Liver (tissue), 9 donors: Measurements from ENCODE around the gene ACER2. TPM values are rescaled to one million over a fixed set of nuclear protein-coding genes. Genes with fewer than 3 reads are reported as not detected.

Source experiments
- DNase-seq: peaks from one replicate; pipeline ENCODE4 v3.0.0-alpha.2; 2017; ENCODE audit warnings: low spot score
- H3K27ac ChIP-seq, 2 donors: one replicate each; pipeline ENCODE4 v1.7.0; 2013; ENCODE audit warnings: inconsistent platforms in 2 of 2, low read length in 2 of 2, control low read depth in 1 of 2, low read depth in 1 of 2, mild to moderate bottlenecking in 1 of 2
- H3K27me3 ChIP-seq, 4 donors: one replicate each; pipeline versions ENCODE4 v1.6.1 to v1.7.0; 2013; ENCODE audit warnings: low read length in 3 of 4, inconsistent platforms in 1 of 4, mild to moderate bottlenecking in 1 of 4, moderate library complexity in 1 of 4; ENCODE audit not compliant: control insufficient read depth in 4 of 4, insufficient read depth in 4 of 4
- H3K36me3 ChIP-seq, 4 donors: one replicate each; pipeline versions ENCODE4 v1.6.1 to v1.7.0; 2013; ENCODE audit warnings: low read length in 3 of 4, mild to moderate bottlenecking in 3 of 4, low read depth in 1 of 4, moderate library complexity in 1 of 4; ENCODE audit not compliant: control insufficient read depth in 4 of 4, insufficient read depth in 3 of 4
- H3K4me1 ChIP-seq, 4 donors: one replicate each; pipeline versions ENCODE4 v1.6.1 to v1.7.0; 2013; ENCODE audit warnings: low read length in 3 of 4, mild to moderate bottlenecking in 3 of 4, moderate library complexity in 1 of 4; ENCODE audit not compliant: control insufficient read depth in 4 of 4, insufficient read depth in 4 of 4
- H3K4me3 ChIP-seq, 3 donors: one replicate each; pipeline versions ENCODE4 v1.6.1 to v1.7.0; 2013; ENCODE audit warnings: low read length in 3 of 3, control low read depth in 1 of 3, low read depth in 1 of 3, mild to moderate bottlenecking in 1 of 3
- H3K9ac ChIP-seq, 2 donors: one replicate each; pipeline ENCODE4 v1.7.0; 2013; ENCODE audit warnings: low read length in 2 of 2, mild to moderate bottlenecking in 2 of 2, moderate library complexity in 2 of 2, control low read depth in 1 of 2, low read depth in 1 of 2
- H3K9me3 ChIP-seq, 4 donors: one replicate each; pipeline versions ENCODE4 v1.6.1 to v1.7.0; 2013; ENCODE audit warnings: low read length in 3 of 4; ENCODE audit not compliant: control insufficient read depth in 4 of 4
- EGR1 ChIP-seq, 2 donors: IDR thresholded peaks; 2 replicates each; pipeline ENCODE4 v1.6.1; 2016 to 2018; ENCODE audit warnings: antibody characterized with exemption in 2 of 2, low read depth in 2 of 2
- FOXA1 ChIP-seq: IDR thresholded peaks from 2 replicates; pipeline ENCODE4 v1.6.1; 2016; ENCODE audit warnings: antibody characterized with exemption
- FOXA2 ChIP-seq: IDR thresholded peaks from 2 replicates; pipeline ENCODE4 v1.6.1; 2016; ENCODE audit warnings: antibody characterized with exemption
- GABPA ChIP-seq, 2 donors: IDR thresholded peaks in 1 of 2; conservative IDR thresholded peaks in 1 of 2; 2 replicates each; pipeline ENCODE4 v1.6.1; 2016; ENCODE audit warnings: antibody characterized with exemption in 2 of 2, mild to moderate bottlenecking in 1 of 2, moderate library complexity in 1 of 2
- HNF4A ChIP-seq, 2 donors: conservative IDR thresholded peaks; 2 replicates each; pipeline ENCODE4 v1.6.1; 2016; ENCODE audit warnings: antibody characterized with exemption in 2 of 2, mild to moderate bottlenecking in 2 of 2
- HNF4G ChIP-seq: IDR thresholded peaks from 2 replicates; pipeline ENCODE4 v1.6.1; 2016; ENCODE audit warnings: antibody characterized with exemption
- JUND ChIP-seq, 2 donors: IDR thresholded peaks; 2 replicates each; pipeline ENCODE4 v1.6.1; 2016; ENCODE audit warnings: antibody characterized with exemption in 2 of 2
- NR2F2 ChIP-seq: IDR thresholded peaks from 2 replicates; pipeline ENCODE4 v1.6.1; 2016; ENCODE audit warnings: antibody characterized with exemption
- RAD21 ChIP-seq, 2 donors: IDR thresholded peaks; 2 replicates each; pipeline ENCODE4 v1.6.1; 2016; ENCODE audit warnings: antibody characterized with exemption in 2 of 2, mild to moderate bottlenecking in 2 of 2
- RXRA ChIP-seq, 2 donors: IDR thresholded peaks; 2 replicates each; pipeline ENCODE4 v1.6.1; 2017 to 2018; ENCODE audit warnings: antibody characterized with exemption in 2 of 2, mild to moderate bottlenecking in 1 of 2
- SP1 ChIP-seq: IDR thresholded peaks from 2 replicates; pipeline ENCODE4 v1.6.1; 2018; ENCODE audit warnings: antibody characterized with exemption, mild to moderate bottlenecking
- TAF1 ChIP-seq: conservative IDR thresholded peaks from 2 replicates; pipeline ENCODE4 v1.6.1; 2016; ENCODE audit warnings: antibody characterized with exemption, mild to moderate bottlenecking
- YY1 ChIP-seq: IDR thresholded peaks from 2 replicates; pipeline ENCODE4 v1.6.1; 2016; ENCODE audit warnings: antibody characterized with exemption, mild to moderate bottlenecking
- WGBS: extraction: QIAGEN DNeasy Blood & Tissue Kit; methylation state at CpG from one replicate; pipeline ENCODE4 v1.1.7; 2013; 5-methylcytosine and 5-hydroxymethylcytosine counted together
- polyA plus RNA-seq, 2 donors: library from polyadenylated mRNA; stranded (reverse) in 1 of 2; unstranded in 1 of 2; fragments of 200-250 nt in 1 of 2; fragments of >200 nt in 1 of 2; fragmentation: Nextera tagmentation in 1 of 2; extraction: Ambion mirVana in 1 of 2; gene quantifications; one replicate each; pipeline versions ENCODE4 v1.2.1 to v1.2.3, GENCODE V29; 2013 to 2015
- total RNA-seq, 2 donors: library from RNA; depleted of rRNA; stranded (reverse); fragments of >200 nt; gene quantifications; one replicate each; pipeline ENCODE4 v1.2.3, GENCODE V29; 2014
- TF ChIP-seq, protein P1 (sequence below): fragments of 150-350 bp; IDR thresholded peaks from 2 replicates; pipeline ENCODE4 v1.5.1; 2017; ENCODE audit warnings: improper control_type of control experiment, low read depth, low read length; ENCODE audit not compliant: missing input control
- TF ChIP-seq, protein P2 (sequence below): IDR thresholded peaks from 2 replicates; pipeline ENCODE4 v1.6.1; 2016; ENCODE audit warnings: antibody characterized with exemption
- TF ChIP-seq, protein P3 (sequence below): IDR thresholded peaks from 2 replicates; pipeline ENCODE4 v1.6.1; 2016; ENCODE audit warnings: antibody characterized with exemption
- TF ChIP-seq, protein P4 (sequence below): IDR thresholded peaks from 2 replicates; pipeline ENCODE4 v1.6.1; 2016; ENCODE audit warnings: antibody characterized with exemption
- TF ChIP-seq, protein P5 (sequence below): IDR thresholded peaks from 2 replicates; pipeline ENCODE4 v1.6.1; 2016; ENCODE audit warnings: antibody characterized with exemption, mild to moderate bottlenecking
- donor health status: healthy.
- donor health status: healthy.
- donor health status: healthy.
- donor health status: healthy.
- donor health status: healthy.

The ACER2 gene
- total and polyA plus RNA-seq, 4 donors: 0.47 to 4.0 (median 1.9) TPM

- no peak overlapping the region for H3K9ac ChIP-seq
- no peak for DNase-seq
- H3K4me3 ChIP-seq: no peak overlapping the region
- no peak overlapping the region for H3K27ac ChIP-seq
- WGBS: 96% methylated on average over 8 of the region's 8 CpGs
- H3K36me3 ChIP-seq: peaks cover 6 to 55% (median 45%) of the 10 kb centered on the region in 4 donors
- no peaks in the 10 kb centered on the region for H3K27me3 ChIP-seq
- TF ChIP-seq, protein P1, sequence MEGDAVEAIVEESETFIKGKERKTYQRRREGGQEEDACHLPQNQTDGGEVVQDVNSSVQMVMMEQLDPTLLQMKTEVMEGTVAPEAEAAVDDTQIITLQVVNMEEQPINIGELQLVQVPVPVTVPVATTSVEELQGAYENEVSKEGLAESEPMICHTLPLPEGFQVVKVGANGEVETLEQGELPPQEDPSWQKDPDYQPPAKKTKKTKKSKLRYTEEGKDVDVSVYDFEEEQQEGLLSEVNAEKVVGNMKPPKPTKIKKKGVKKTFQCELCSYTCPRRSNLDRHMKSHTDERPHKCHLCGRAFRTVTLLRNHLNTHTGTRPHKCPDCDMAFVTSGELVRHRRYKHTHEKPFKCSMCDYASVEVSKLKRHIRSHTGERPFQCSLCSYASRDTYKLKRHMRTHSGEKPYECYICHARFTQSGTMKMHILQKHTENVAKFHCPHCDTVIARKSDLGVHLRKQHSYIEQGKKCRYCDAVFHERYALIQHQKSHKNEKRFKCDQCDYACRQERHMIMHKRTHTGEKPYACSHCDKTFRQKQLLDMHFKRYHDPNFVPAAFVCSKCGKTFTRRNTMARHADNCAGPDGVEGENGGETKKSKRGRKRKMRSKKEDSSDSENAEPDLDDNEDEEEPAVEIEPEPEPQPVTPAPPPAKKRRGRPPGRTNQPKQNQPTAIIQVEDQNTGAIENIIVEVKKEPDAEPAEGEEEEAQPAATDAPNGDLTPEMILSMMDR: no peak
- TF ChIP-seq EGR1 (IDR thresholded peaks at IDR 0.05; ENCODE audit: low read depth in 2 of 2) (no peak), HNF4A (conservative IDR thresholded peaks at IDR 0.05) (no peak), NR2F2 (no peak), FOXA1 (no peak), RAD21 (IDR thresholded peaks at IDR 0.05) (no peak), TAF1 (no peak), FOXA2 (no peak), JUND (IDR thresholded peaks at IDR 0.05) (no peak), RXRA (IDR thresholded peaks at IDR 0.05) (no peak), GABPA (IDR thresholded peaks at IDR 0.05 in 1 of 2, conservative IDR thresholded peaks at IDR 0.05 in 1 of 2) (no peak), YY1 (no peak), HNF4G (no peak), SP1 (no peak)
- TF ChIP-seq, protein P2, sequence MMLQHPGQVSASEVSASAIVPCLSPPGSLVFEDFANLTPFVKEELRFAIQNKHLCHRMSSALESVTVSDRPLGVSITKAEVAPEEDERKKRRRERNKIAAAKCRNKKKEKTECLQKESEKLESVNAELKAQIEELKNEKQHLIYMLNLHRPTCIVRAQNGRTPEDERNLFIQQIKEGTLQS: no peak
- TF ChIP-seq, protein P3, sequence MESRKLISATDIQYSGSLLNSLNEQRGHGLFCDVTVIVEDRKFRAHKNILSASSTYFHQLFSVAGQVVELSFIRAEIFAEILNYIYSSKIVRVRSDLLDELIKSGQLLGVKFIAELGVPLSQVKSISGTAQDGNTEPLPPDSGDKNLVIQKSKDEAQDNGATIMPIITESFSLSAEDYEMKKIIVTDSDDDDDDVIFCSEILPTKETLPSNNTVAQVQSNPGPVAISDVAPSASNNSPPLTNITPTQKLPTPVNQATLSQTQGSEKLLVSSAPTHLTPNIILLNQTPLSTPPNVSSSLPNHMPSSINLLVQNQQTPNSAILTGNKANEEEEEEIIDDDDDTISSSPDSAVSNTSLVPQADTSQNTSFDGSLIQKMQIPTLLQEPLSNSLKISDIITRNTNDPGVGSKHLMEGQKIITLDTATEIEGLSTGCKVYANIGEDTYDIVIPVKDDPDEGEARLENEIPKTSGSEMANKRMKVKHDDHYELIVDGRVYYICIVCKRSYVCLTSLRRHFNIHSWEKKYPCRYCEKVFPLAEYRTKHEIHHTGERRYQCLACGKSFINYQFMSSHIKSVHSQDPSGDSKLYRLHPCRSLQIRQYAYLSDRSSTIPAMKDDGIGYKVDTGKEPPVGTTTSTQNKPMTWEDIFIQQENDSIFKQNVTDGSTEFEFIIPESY: no peak
- TF ChIP-seq, protein P4, sequence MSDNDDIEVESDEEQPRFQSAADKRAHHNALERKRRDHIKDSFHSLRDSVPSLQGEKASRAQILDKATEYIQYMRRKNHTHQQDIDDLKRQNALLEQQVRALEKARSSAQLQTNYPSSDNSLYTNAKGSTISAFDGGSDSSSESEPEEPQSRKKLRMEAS: no peak
- TF ChIP-seq, protein P5, sequence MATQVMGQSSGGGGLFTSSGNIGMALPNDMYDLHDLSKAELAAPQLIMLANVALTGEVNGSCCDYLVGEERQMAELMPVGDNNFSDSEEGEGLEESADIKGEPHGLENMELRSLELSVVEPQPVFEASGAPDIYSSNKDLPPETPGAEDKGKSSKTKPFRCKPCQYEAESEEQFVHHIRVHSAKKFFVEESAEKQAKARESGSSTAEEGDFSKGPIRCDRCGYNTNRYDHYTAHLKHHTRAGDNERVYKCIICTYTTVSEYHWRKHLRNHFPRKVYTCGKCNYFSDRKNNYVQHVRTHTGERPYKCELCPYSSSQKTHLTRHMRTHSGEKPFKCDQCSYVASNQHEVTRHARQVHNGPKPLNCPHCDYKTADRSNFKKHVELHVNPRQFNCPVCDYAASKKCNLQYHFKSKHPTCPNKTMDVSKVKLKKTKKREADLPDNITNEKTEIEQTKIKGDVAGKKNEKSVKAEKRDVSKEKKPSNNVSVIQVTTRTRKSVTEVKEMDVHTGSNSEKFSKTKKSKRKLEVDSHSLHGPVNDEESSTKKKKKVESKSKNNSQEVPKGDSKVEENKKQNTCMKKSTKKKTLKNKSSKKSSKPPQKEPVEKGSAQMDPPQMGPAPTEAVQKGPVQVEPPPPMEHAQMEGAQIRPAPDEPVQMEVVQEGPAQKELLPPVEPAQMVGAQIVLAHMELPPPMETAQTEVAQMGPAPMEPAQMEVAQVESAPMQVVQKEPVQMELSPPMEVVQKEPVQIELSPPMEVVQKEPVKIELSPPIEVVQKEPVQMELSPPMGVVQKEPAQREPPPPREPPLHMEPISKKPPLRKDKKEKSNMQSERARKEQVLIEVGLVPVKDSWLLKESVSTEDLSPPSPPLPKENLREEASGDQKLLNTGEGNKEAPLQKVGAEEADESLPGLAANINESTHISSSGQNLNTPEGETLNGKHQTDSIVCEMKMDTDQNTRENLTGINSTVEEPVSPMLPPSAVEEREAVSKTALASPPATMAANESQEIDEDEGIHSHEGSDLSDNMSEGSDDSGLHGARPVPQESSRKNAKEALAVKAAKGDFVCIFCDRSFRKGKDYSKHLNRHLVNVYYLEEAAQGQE: no peak
- H3K4me1 ChIP-seq: peaks cover 0 to 1% (median under 1%) of the 10 kb centered on the region in 4 donors
- H3K9me3 ChIP-seq: no peaks in the 10 kb centered on the region
These were observed 36.2 kb upstream of the ACER2 start for GRCh38 chr9:19372567-19372966.
